ENCODE data around the gene NR5A1. TPM values are rescaled to one million over a fixed set of nuclear protein-coding genes. Genes with fewer than 3 reads are reported as not detected.

Gene NR5A1
- not detected for total RNA-seq
- long read RNA-seq: 0 reads

DNA sequence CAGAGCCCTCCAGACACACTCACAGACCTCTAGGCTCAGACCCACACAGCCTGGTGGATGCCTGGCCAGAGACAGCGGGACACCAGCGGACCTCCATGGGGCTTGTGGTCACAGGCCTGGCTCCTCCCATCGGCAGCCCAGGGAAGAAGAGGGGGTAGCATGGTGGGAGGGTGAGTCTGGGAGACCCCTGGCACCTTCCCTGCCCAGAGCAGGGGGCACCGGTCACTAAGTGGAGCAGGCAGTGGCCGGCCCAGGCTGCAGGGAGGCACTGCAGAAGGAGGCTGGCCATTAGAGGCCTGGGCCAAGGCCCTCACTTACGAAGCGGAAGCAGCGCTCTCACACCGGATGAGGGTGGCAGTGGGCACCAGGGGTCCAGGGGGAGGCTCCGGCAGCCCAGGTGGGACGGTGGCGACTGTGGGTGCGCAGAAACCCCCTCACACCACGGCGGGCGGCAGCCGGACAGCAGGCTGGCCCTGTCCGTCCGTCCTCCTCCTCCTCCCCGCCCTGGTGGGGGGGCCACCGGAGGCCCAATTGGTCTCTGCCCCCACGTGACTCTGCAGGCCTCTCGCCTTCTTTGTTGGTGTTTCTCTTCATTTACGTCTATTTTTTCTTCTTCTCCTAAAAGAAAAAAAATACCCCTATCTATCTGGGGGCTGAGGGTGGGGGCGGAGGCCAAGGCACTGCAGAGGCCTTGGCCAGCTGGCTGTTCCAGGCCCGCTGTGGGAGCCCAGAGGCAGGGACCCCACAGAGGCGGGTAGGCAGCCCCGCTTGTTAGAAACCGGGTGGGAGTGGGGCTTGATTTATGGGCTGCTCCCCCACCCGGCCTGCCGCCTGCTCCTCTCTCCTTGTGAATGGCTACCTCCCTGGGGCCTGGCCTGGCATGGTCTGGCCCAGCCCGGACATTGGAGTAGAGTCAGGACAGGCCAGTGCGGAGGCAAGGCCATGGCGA is at the start of gene NR5A1:
TSS of gene NR5A1 (minus strand) at position 469 of the 949 bp plus-strand sequence. CDS start 4,004 bp downstream, outside the sequence.
- intact Hi-C loops (cut with DNase I): no loop called here
- DNase-seq (no peak), ATAC-seq (peak in 1 of 2 donors; percentile 31)
- Histone ChIP-seq H3K36me3 (no peaks in the 10 kb centered on the region), H3K4me1 (peaks cover 9% of the 10 kb centered on the region), H3K4me3 (no peak within 1 kb of the TSS), H3K27me3 (ENCODE audit: low read depth) (peaks cover 44% of the 10 kb centered on the region), H3K9me3 (no peaks in the 10 kb centered on the region), H3K27ac (no peak within 1 kb of the TSS)
- TF ChIP-seq, protein P1, sequence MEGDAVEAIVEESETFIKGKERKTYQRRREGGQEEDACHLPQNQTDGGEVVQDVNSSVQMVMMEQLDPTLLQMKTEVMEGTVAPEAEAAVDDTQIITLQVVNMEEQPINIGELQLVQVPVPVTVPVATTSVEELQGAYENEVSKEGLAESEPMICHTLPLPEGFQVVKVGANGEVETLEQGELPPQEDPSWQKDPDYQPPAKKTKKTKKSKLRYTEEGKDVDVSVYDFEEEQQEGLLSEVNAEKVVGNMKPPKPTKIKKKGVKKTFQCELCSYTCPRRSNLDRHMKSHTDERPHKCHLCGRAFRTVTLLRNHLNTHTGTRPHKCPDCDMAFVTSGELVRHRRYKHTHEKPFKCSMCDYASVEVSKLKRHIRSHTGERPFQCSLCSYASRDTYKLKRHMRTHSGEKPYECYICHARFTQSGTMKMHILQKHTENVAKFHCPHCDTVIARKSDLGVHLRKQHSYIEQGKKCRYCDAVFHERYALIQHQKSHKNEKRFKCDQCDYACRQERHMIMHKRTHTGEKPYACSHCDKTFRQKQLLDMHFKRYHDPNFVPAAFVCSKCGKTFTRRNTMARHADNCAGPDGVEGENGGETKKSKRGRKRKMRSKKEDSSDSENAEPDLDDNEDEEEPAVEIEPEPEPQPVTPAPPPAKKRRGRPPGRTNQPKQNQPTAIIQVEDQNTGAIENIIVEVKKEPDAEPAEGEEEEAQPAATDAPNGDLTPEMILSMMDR (IDR thresholded peaks at IDR 0.05): no peak

DNA sequence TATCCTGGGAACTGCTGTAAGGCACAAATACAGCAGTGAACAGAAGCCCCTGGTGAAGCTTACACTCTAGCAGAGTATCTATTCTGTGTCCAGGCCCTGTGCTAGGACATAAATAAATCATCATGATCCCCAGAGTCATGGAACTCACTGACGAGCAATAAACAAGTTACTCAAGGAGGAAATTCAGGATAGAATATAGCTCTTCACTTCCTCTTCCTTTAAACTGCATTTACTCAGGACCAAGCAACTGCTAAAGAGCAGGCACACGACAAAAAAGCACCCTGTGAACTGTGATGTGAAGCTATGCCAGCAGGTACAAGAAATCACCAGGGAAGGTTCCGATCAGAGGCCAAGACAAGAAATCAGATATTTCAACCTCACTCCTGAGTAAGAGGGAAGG is 47.8 kb upstream of the NR5A1 start:
- ATAC-seq: no peak
- Histone ChIP-seq H3K27ac (no peak overlapping the region), H3K27me3 (ENCODE audit: low read depth) (no peaks in the 10 kb centered on the region), H3K9me3 (no peaks in the 10 kb centered on the region), H3K36me3 (no peaks in the 10 kb centered on the region), H3K4me1 (no peaks in the 10 kb centered on the region), H3K4me3 (no peak overlapping the region)
- intact Hi-C loops (cut with DNase I): no loop called here
- no peak for DNase-seq
- TF ChIP-seq, protein P1 (IDR thresholded peaks at IDR 0.05): no peak

DNA sequence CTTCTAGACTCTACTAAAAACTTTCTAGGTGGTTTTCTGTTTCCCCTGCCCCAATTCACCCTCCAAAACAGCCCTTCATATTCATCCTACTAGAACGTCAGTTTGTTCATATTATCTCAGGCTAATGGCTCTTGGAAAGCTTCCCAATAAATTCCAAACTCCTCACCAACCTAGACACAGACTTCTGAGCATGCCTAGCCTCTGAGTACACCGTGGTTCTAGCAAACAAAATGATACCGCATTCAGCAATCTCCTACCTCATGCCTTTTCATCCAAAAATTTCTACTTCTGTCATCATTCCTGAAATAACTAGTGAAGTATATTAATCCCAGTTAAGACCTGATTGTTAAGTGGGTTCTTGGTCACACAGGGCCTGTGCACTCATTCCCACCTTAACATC is 46.5 kb upstream of the NR5A1 start:
- DNase-seq (no peak), ATAC-seq (no peak)
- intact Hi-C loops (cut with DNase I): no loop called here
- TF ChIP-seq, protein P1 (IDR thresholded peaks at IDR 0.05): no peak
- H3K36me3 ChIP-seq: no peaks in the 10 kb centered on the region
- H3K4me1 ChIP-seq: no peaks in the 10 kb centered on the region
- no peak overlapping the region for H3K27ac ChIP-seq
- H3K27me3 ChIP-seq (ENCODE audit: low read depth): no peaks in the 10 kb centered on the region
- H3K9me3 ChIP-seq: no peaks in the 10 kb centered on the region
- H3K4me3 ChIP-seq: no peak overlapping the region

- DNase-seq (no peak), ATAC-seq (peak in 1 of 2 donors; percentile 16)
- no peak overlapping the region for H3K4me3 ChIP-seq
- H3K36me3 ChIP-seq: no peaks in the 10 kb centered on the region
- TF ChIP-seq, protein P1 (IDR thresholded peaks at IDR 0.05): no peak
- no peak overlapping the region for H3K27ac ChIP-seq
- H3K27me3 ChIP-seq (ENCODE audit: low read depth): no peaks in the 10 kb centered on the region
- no peaks in the 10 kb centered on the region for H3K9me3 ChIP-seq
- H3K4me1 ChIP-seq: no peaks in the 10 kb centered on the region
- intact Hi-C loops (cut with DNase I): no loop called here
These were observed 45.0 kb upstream of the NR5A1 start for GRCh38 chr9:124552273-124552605.

DNA sequence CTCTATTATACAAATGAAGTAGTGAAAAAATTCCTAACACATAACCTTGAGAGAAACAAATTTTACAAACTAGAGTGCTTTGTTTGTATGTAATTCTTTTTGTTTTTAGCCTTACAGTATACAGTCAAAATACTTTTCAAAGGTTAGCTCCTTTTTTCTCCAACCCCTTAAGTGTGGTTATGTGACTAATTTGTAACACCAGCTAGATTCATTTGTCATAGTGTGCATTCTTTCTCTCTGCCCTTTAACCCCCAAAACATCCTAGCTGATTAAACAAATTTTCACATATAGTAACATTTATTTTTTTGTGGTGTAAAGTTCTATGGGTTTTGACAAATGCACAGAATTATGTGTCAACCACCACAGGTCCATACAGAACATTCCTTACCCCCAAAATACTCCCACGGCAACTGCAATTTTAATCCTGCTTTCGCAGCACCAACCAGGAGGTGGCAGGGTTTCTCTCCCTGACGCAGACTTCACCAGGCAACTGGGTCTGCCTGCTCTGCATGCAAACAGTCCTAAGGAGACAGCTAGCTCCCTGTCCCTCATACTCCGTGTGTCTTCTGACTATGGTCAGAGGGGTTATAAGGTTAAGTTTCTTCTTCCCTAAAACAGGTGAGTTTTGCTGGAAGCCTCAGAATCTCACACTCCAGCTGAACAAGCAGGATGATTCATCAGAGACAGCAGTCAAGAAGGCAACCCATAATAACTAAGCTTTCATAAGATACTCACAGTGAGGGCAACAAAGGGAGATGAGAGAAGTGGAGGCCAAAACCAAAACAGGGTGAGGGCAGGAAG is 44.5 kb upstream of the NR5A1 start:
- no peak overlapping the region for H3K4me3 ChIP-seq
- peak; percentile 78 to 86 for ATAC-seq
- H3K4me1 ChIP-seq: no peaks in the 10 kb centered on the region
- TF ChIP-seq, protein P1 (IDR thresholded peaks at IDR 0.05): peak; percentile 51
- DNase-seq: peak; percentile 53
- H3K9me3 ChIP-seq: no peaks in the 10 kb centered on the region
- intact Hi-C loops (cut with DNase I): no loop called here
- H3K27ac ChIP-seq: no peak overlapping the region
- no peaks in the 10 kb centered on the region for H3K36me3 ChIP-seq
- H3K27me3 ChIP-seq (ENCODE audit: low read depth): no peaks in the 10 kb centered on the region
